ENCODE measurements around the gene RASAL1.

Gene RASAL1

DNA sequence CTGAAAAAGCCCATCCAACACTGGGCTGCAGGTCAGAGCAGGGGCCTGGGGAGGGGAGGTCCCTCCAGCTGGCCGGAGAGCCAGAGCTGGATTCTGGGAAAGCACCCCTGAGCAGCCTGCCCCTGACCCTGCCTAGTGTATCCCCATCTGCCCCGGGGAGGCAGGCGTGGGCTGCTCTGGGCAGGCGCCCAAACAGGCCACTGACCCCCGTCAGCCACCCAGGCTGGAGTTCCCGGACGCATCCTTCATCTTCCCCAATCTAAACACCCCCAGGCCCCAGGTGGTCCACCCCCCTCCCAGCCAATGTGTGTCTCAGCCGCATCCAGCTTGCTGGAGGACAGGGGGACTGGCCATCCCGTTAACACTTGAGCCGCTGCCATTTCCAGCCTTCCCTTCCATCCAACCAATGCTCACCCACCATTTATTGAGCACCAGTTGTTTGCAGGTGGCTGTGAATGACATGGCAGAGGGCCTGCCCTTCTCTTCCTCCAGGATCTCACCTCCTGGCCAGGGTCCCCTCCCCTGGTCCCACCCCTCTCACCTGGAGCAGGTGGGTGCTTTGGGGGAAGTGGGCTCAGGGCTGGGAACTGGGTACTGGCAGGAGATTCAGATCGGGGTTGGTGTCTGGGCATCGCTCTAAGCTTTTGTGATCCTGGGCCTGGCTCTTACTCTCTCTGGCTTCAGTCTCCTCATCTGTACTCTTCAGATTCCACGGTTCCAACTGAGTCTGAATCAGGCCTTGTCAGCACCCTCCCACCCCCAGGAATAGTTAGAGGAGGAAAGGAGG lies 79.8 kb downstream of the RASAL1 start:
- no peak for DNase-seq

DNA sequence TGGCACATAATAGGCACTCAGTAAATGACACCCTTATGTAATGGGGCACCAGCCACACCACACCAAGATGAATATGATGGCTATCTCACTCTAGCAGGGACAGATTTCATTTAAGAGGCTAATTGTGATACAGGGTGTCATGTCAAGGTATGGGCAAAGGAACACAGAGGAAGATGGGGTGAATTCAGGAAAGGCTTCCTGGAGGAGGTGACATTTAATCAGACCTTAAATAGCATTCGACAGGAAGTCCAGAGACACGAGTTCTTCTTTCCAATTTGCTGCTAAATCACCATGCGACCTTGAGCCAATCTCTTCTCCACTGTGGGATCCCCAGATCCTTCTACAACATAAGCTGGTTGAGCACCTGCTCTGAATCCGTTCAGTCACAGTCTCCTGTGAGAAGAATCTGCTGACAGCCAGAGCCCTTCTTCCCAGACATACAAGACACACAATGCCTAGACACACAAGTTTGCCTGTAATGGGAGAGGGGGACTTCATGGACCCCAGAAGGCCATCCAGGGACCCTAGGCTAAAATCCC lies 80.5 kb downstream of the RASAL1 start:
- no peak for DNase-seq

- DNase-seq = no peak
Observed at GRCh38 chr12:113052326-113052725, 83.2 kb downstream of the RASAL1 start.

DNA sequence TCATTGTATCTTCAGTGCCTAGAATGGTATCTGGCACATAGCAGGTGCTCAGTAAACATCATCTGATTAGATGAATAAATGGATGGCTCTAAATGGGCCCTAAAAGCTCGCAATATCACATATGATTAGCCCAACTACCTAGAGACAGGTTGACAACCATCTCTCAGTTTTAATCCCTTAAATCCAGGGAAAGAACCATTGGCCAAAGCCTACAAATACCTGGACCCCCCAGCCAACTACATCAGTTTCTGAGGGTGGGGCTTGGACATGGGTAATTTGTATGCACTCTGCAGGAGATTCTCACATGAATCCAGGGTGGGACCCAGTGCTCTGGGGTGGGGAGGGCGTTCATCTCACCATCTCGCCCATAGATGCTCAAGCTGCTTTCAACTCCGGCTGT lies 83.8 kb downstream of the RASAL1 start:
- DNase-seq = no peak

DNA sequence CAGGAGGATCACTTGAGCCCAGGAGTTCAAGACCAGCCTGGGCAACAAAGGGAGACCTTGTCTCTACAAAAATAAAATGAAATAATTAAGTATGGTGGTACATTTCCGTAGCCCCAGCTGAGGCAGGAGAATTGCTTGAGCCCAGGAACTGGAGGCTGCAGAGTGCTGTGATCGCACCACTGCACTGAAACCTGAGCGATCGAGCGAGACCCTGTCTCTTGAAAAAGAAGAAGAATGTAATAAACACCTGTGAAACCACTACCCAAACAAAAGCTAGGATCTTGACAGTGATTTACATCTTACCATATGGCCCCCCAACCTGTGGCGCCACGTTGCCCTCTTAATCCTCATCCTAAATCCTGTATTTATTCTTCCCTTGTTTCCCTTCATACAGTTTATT lies 84.8 kb downstream of the RASAL1 start:
- DNase-seq = no peak

DNA sequence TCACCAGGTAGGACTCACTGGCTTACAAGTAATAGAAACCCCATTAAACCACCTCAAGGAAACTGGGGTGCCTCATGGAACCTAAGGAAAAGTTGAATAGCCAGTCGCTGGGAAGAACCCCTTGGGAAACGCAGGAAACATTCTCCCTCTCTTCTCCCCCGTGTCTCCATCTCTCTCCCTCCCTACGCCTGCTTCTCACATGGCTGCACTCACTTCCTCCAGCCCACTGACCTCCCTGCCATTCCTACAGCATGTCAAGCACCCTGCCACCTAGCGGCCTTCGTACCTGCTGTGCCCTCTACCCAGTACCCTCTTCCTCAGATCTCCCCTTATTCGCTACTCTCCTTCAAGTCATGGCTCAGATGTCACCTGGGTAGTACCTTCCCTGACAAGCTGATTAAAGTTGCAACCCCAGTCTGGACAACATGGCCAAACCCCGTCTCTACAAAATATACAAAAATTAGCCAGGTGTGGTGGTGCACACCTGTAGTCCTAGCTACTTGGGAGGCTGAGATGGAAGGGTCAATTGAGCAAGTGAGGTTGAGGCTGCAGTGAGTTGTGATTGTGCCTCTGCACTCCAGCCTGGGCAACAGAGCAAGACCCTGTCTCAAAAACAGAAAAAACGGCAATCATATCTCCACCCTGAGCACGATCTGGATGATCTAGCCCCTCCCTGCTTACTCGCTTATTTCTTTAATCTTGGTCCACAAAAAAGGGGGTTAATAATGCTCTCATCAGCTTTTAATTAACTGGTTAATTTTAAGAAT lies 85.4 kb downstream of the RASAL1 start:
- DNase-seq = no peak
